ENCODE data around the gene CPA2.

DNA sequence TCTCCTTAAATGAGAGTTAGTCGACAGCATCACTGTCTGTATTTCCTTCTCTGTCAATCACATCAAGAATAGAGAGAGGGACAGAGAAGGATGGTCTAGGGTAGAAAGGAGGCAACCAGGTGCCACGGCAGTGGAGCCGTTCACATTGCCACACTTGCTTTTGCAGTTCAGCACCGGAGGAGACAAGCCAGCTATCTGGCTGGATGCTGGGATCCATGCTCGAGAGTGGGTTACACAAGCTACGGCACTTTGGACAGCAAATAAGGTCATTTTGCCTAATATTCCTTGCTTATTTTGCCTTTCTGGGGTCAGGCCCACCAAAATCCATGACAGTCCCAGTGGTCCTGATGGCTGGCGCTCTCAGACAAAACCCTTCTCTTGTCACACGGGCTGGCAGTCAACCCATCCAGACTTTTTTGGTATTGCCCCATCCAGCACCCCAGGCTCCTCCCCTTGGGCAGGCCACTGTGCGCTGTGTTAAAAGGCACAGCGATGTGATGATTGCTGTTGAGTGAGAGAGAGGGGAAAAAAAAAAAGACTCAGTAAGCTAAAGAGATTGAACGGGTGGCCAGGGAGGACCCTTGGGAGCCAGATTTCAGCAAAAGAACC, 8.4 kb downstream of the CPA2 start:
- TF ChIP-seq, protein P1, sequence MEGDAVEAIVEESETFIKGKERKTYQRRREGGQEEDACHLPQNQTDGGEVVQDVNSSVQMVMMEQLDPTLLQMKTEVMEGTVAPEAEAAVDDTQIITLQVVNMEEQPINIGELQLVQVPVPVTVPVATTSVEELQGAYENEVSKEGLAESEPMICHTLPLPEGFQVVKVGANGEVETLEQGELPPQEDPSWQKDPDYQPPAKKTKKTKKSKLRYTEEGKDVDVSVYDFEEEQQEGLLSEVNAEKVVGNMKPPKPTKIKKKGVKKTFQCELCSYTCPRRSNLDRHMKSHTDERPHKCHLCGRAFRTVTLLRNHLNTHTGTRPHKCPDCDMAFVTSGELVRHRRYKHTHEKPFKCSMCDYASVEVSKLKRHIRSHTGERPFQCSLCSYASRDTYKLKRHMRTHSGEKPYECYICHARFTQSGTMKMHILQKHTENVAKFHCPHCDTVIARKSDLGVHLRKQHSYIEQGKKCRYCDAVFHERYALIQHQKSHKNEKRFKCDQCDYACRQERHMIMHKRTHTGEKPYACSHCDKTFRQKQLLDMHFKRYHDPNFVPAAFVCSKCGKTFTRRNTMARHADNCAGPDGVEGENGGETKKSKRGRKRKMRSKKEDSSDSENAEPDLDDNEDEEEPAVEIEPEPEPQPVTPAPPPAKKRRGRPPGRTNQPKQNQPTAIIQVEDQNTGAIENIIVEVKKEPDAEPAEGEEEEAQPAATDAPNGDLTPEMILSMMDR (IDR thresholded peaks at IDR 0.05; ENCODE audit: poor library complexity) = no peak
- TF ChIP-seq EZH2 (IDR thresholded peaks at IDR 0.05; ENCODE audit: borderline replicate concordance) = no peak

Data from hepatocyte (in vitro differentiated cells).